Hepatocyte (in vitro differentiated cells): ENCODE measurements around the gene VIPR2. TPM values are rescaled to one million over a fixed set of nuclear protein-coding genes. Genes with fewer than 3 reads are reported as not detected.

Experiments used
- DNase-seq: peaks from one replicate; pipeline ENCODE4 v3.0.0-alpha.2; 2016; ENCODE audit warnings: low spot score
- H2AFZ ChIP-seq: fragments of 200-600 bp; sonication (generic); 2 replicates; pipeline ENCODE4 v1.6.0; 2016; ENCODE audit warnings: antibody characterized with exemption, mild to moderate bottlenecking
- H3K27ac ChIP-seq: fragments of 200-600 bp; sonication (generic); 2 replicates; pipeline ENCODE4 v1.5.1; 2016; ENCODE audit warnings: mild to moderate bottlenecking
- H3K27me3 ChIP-seq: fragments of 200-600 bp; sonication (generic); 2 replicates; pipeline ENCODE4 v1.6.1; 2016
- H3K36me3 ChIP-seq: fragments of 200-600 bp; sonication (generic); replicated peaks from 2 replicates; pipeline ENCODE4 v1.5.1; 2016; ENCODE audit warnings: low read depth; ENCODE audit not compliant: insufficient read depth
- H3K4me1 ChIP-seq: fragments of 200-600 bp; sonication (generic); 2 replicates; pipeline ENCODE4 v1.5.1; 2016; ENCODE audit warnings: mild to moderate bottlenecking, moderate library complexity; ENCODE audit not compliant: insufficient read depth
- H3K4me2 ChIP-seq: fragments of 200-600 bp; sonication (generic); 2 replicates; pipeline ENCODE4 v1.6.0; 2016
- H3K4me3 ChIP-seq: fragments of 200-600 bp; sonication (generic); 2 replicates; pipeline ENCODE4 v1.5.1; 2016; ENCODE audit warnings: mild to moderate bottlenecking
- H3K79me2 ChIP-seq: fragments of 200-600 bp; sonication (generic); 2 replicates; pipeline ENCODE4 v1.6.0; 2017; ENCODE audit warnings: mild to moderate bottlenecking
- H3K9me2 ChIP-seq: fragments of 200-600 bp; sonication (generic); replicated peaks from 2 replicates; pipeline ENCODE4 v1.6.0; 2017; ENCODE audit warnings: mild to moderate bottlenecking; ENCODE audit not compliant: insufficient read depth
- H3K9me3 ChIP-seq: fragments of 200-600 bp; sonication (generic); 2 replicates; pipeline ENCODE4 v1.5.1; 2016; ENCODE audit warnings: low read depth, mild to moderate bottlenecking
- H4K20me1 ChIP-seq: fragments of 200-600 bp; sonication (generic); 2 replicates; pipeline ENCODE4 v1.6.0; 2016; ENCODE audit warnings: mild to moderate bottlenecking; ENCODE audit not compliant: insufficient read depth, poor library complexity, severe bottlenecking
- EZH2 ChIP-seq: fragments of 200-600 bp; sonication (generic); IDR thresholded peaks from 2 replicates; pipeline ENCODE4 v1.6.1; 2016; ENCODE audit warnings: antibody characterized with exemption, mild to moderate bottlenecking, borderline replicate concordance
- EZH2phosphoT487 ChIP-seq: fragments of 200-600 bp; sonication (generic); IDR thresholded peaks from one replicate; pipeline ENCODE4 v1.6.1; 2018; ENCODE audit warnings: antibody characterized with exemption, mild to moderate bottlenecking, low read depth, moderate library complexity; ENCODE audit not compliant: unreplicated experiment, severe bottlenecking
- WGBS: methylation state at CpG from one replicate; pipeline ENCODE4 v1.1.6; 2016; ENCODE audit warnings: low lambda C conversion rate; ENCODE audit errors: missing lambda C conversion rate; 5-methylcytosine and 5-hydroxymethylcytosine counted together
- polyA plus RNA-seq: library from polyadenylated mRNA; unstranded; fragments of >200 nt; fragmentation: Nextera tagmentation; extraction: Ambion mirVana; gene quantifications from 2 replicates; pipeline ENCODE4 v1.2.1, GENCODE V29; 2016
- total RNA-seq: library from RNA; depleted of rRNA; stranded (reverse); fragments of >200 nt; gene quantifications from 2 replicates; pipeline ENCODE4 v1.2.3, GENCODE V29; 2014
- TF ChIP-seq, protein P1 (sequence below): fragments of 200-600 bp; sonication (generic); IDR thresholded peaks from 2 replicates; pipeline ENCODE4 v1.5.1; 2016; ENCODE audit warnings: antibody characterized with exemption, mild to moderate bottlenecking; ENCODE audit not compliant: poor library complexity

VIPR2 gene
- total and polyA plus RNA-seq, 2 experiments from 2014 or later, result 2.7 to 3.4 TPM

DNA sequence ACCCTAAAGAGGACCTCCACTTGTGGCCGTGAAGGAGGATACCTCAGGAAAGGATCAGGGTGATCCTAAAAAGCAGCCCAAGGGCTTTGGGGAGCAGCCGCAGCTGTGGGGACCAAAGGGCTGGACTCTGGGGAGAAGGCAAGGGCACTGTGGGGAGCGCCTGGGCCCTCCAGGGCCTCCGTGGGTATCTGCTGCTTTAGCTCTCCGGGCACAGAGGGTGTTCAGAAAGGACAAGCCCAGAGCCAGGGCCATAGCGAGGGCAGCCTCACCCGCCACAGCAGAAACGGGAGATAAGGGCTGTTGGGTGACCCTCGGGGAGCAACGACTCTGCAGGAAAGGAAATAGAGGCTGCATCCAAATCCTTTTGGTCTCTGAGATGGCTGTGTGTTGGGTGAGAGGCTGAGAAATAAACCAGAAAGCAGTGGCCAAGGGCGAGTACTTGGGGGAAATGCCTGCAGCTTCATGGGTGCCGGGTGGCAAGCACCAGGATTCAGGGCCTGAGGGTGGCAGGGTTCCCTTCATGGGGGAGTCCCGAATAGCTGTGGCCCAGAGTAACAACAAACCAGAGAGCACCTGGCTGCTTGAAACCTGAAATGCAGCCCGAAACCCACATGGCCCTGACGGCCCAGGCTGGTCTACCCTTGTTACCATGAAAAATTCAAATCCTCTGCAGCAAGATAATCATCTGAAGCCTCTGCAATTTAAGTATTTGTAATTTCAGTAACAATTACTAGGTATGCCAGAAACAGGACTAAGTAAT lies 95.2 kb downstream of the VIPR2 start:
- Histone ChIP-seq H3K79me2 (no peaks in the 10 kb centered on the region), H3K9me2 (no peaks in the 10 kb centered on the region), H3K4me1 (no peaks in the 10 kb centered on the region), H3K4me2 (no peak overlapping the region), H4K20me1 (no peaks in the 10 kb centered on the region), H3K9me3 (no peaks in the 10 kb centered on the region), H2AFZ (no peak overlapping the region), H3K36me3 (no peaks in the 10 kb centered on the region), H3K27me3 (no peaks in the 10 kb centered on the region), H3K4me3 (no peak overlapping the region), H3K27ac (no peak overlapping the region)
- WGBS, result 87% methylated on average over 15 of the region's 15 CpGs
- no peak for DNase-seq
- TF ChIP-seq, protein P1, sequence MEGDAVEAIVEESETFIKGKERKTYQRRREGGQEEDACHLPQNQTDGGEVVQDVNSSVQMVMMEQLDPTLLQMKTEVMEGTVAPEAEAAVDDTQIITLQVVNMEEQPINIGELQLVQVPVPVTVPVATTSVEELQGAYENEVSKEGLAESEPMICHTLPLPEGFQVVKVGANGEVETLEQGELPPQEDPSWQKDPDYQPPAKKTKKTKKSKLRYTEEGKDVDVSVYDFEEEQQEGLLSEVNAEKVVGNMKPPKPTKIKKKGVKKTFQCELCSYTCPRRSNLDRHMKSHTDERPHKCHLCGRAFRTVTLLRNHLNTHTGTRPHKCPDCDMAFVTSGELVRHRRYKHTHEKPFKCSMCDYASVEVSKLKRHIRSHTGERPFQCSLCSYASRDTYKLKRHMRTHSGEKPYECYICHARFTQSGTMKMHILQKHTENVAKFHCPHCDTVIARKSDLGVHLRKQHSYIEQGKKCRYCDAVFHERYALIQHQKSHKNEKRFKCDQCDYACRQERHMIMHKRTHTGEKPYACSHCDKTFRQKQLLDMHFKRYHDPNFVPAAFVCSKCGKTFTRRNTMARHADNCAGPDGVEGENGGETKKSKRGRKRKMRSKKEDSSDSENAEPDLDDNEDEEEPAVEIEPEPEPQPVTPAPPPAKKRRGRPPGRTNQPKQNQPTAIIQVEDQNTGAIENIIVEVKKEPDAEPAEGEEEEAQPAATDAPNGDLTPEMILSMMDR, result no peak
- no peak for TF ChIP-seq EZH2
- no peak for TF ChIP-seq EZH2phosphoT487

DNA sequence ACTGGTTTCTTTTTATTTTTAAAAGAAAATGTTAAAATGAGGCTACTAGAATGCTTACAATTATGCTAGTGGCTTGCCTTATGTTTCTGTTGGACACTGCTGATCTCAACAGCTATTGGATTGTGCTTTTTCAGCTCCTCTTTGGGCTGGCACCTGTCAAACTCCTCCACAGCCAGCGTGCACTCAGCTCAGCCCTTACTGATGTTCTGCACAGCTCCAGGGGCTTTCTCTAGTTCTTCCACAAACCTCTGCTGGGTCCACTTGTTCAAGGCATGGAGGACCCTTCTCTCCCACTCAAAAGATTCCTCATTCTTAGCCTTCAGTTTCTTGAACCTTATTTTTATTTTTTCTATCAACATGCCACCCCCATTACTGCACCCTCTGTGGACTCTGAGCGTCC lies 96.0 kb downstream of the VIPR2 start:
- Histone ChIP-seq H3K9me2 (no peaks in the 10 kb centered on the region), H3K4me3 (no peak overlapping the region), H3K27me3 (no peaks in the 10 kb centered on the region), H3K36me3 (no peaks in the 10 kb centered on the region), H3K9me3 (no peaks in the 10 kb centered on the region), H3K27ac (no peak overlapping the region), H3K4me2 (no peak overlapping the region), H4K20me1 (no peaks in the 10 kb centered on the region), H3K79me2 (no peaks in the 10 kb centered on the region), H2AFZ (no peak overlapping the region), H3K4me1 (no peaks in the 10 kb centered on the region)
- WGBS, result 74% methylated on average over 2 of the region's 2 CpGs
- DNase-seq, result no peak
- TF ChIP-seq, protein P1, result no peak
- TF ChIP-seq EZH2 (no peak), EZH2phosphoT487 (no peak)

DNA sequence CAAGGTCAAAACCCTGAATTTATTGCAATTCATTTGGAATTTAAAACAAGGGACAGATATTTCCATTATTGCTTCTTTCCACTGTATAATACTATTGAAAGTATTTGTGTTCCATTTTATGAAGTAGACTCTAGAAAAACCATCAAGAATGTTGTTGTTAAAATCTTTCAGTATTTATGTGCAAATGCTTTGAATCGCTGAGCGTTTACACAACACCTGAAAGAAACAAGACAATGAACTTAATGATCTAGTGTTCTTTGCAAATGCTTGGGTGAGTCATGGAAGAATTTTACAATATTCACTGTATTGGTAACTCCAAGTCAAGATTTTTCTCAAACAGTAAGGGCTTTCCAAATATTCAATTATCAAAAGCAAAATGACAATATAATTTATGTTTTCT lies 97.1 kb downstream of the VIPR2 start:
- no peaks in the 10 kb centered on the region for H3K79me2 ChIP-seq
- no peak overlapping the region for H3K27ac ChIP-seq
- no peaks in the 10 kb centered on the region for H3K27me3 ChIP-seq
- no peak overlapping the region for H3K4me2 ChIP-seq
- H3K9me3 ChIP-seq, result no peaks in the 10 kb centered on the region
- 61% methylated on average over 2 of the region's 2 CpGs for WGBS
- no peaks in the 10 kb centered on the region for H3K36me3 ChIP-seq
- no peak overlapping the region for H3K4me3 ChIP-seq
- H2AFZ ChIP-seq, result no peak overlapping the region
- TF ChIP-seq, protein P1, result no peak
- TF ChIP-seq EZH2phosphoT487 (no peak), EZH2 (no peak)
- H3K9me2 ChIP-seq, result no peaks in the 10 kb centered on the region
- H4K20me1 ChIP-seq, result no peaks in the 10 kb centered on the region
- no peaks in the 10 kb centered on the region for H3K4me1 ChIP-seq
- no peak for DNase-seq
